IMR-90 (cell line): Measurements from ENCODE around the gene GRID1. TPM values are rescaled to one million over a fixed set of nuclear protein-coding genes. Genes with fewer than 3 reads are reported as not detected.

Experiments
- ATAC-seq: fragments of 200-7000 bp; cut with Tn5 transposase; 2 replicates; pipeline ENCODE4 v1.9.1; 2020; ENCODE audit warnings: low read depth, mild to moderate bottlenecking, moderate library complexity
- BruUV-seq: library from RNA; stranded (reverse); fragments of 400-500 nt; replicated peaks from 2 replicates; lab custom pipeline; 2021; lab: Mats Ljungman, UMichigan
- CTCF ChIA-PET: fragments of 300-600 bp; formaldehyde crosslinking; extraction: SDS; loops from one replicate; lab custom pipeline; 2021; ENCODE audit warnings: antibody characterized with exemption; lab: Yijun Ruan, JAX
- POLR2A ChIA-PET: fragments of 300-600 bp; sonication (Branson Sonifier 250); formaldehyde crosslinking; loops from one replicate; lab custom pipeline; 2022; ENCODE audit warnings: antibody characterized with exemption; ENCODE audit not compliant: unreplicated experiment; lab: Charles Lee
- DNase-seq: peaks from one replicate; pipeline ENCODE4 v3.0.0; 2013
- H2AFZ ChIP-seq: replicated peaks from 2 replicates; pipeline ENCODE3; 2013; ENCODE audit warnings: low read length, mild to moderate bottlenecking; ENCODE audit not compliant: poor library complexity
- H2AK5ac ChIP-seq: 2 replicates; pipeline ENCODE4 v1.6.1; 2013; ENCODE audit warnings: low read depth, low read length, inconsistent platforms
- H2AK9ac ChIP-seq: replicated peaks from 2 replicates; pipeline ENCODE3; 2013; ENCODE audit warnings: mild to moderate bottlenecking, low read depth, low read length, moderate library complexity; ENCODE audit not compliant: poor library complexity
- H2BK120ac ChIP-seq: 2 replicates; pipeline ENCODE4 v1.6.1; 2013; ENCODE audit warnings: low read depth, low read length, inconsistent platforms
- H2BK15ac ChIP-seq: 3 replicates; pipeline ENCODE4 v1.6.1; 2013; ENCODE audit warnings: low read depth, low read length, inconsistent platforms
- H2BK20ac ChIP-seq: 2 replicates; pipeline ENCODE4 v1.6.1; 2013; ENCODE audit warnings: low read depth, mild to moderate bottlenecking, inconsistent platforms, low read length, moderate library complexity
- H2BK5ac ChIP-seq: 2 replicates; pipeline ENCODE4 v1.6.1; 2013; ENCODE audit warnings: mild to moderate bottlenecking, low read depth, low read length, inconsistent platforms; ENCODE audit not compliant: poor library complexity, severe bottlenecking
- H3K14ac ChIP-seq: replicated peaks from 2 replicates; pipeline ENCODE4 v1.6.1; 2013; ENCODE audit warnings: low read depth, low read length, inconsistent platforms
- H3K18ac ChIP-seq: 2 replicates; pipeline ENCODE4 v1.6.1; 2013; ENCODE audit warnings: low read depth, low read length, control low read depth
- H3K23ac ChIP-seq: 2 replicates; pipeline ENCODE4 v1.6.1; 2013; ENCODE audit warnings: low read depth, low read length, inconsistent platforms
- H3K27ac ChIP-seq: 2 replicates; pipeline ENCODE4 v1.5.1; 2013; ENCODE audit warnings: mild to moderate bottlenecking, control low read depth, low read length; ENCODE audit not compliant: insufficient read depth
- H3K27me3 ChIP-seq: 2 replicates; pipeline ENCODE4 v1.6.1; 2013; ENCODE audit warnings: low read length; ENCODE audit not compliant: control insufficient read depth, insufficient read depth
- H3K36me3 ChIP-seq: 2 replicates; pipeline ENCODE4 v1.6.1; 2013; ENCODE audit warnings: low read length, mixed read lengths; ENCODE audit not compliant: control insufficient read depth, insufficient read depth
- H3K4ac ChIP-seq: 2 replicates; pipeline ENCODE4 v1.6.1; 2013; ENCODE audit warnings: low read depth, low read length, inconsistent platforms
- H3K4me1 ChIP-seq: 2 replicates; pipeline ENCODE4 v1.6.1; 2013; ENCODE audit warnings: low read length, mixed read lengths; ENCODE audit not compliant: control insufficient read depth, insufficient read depth
- H3K4me2 ChIP-seq: 2 replicates; pipeline ENCODE4 v1.6.1; 2013; ENCODE audit warnings: low read depth, mild to moderate bottlenecking, control low read depth, low read length, moderate library complexity
- H3K4me3 ChIP-seq: 2 replicates; pipeline ENCODE4 v1.5.1; 2013; ENCODE audit warnings: low read depth, mild to moderate bottlenecking, control low read depth, low read length, moderate library complexity; ENCODE audit not compliant: insufficient read depth
- H3K56ac ChIP-seq: 2 replicates; pipeline ENCODE4 v1.6.1; 2013; ENCODE audit warnings: low read length, inconsistent platforms; ENCODE audit not compliant: insufficient read depth; ENCODE audit errors: extremely low read depth
- H3K79me1 ChIP-seq, 2 experiments: 2 replicates each; pipeline ENCODE4 v1.6.1; 2013; ENCODE audit warnings: low read length in 2 of 2, inconsistent platforms in 1 of 2, low read depth in 1 of 2
- H3K9ac ChIP-seq: 2 replicates; pipeline ENCODE4 v1.6.1; 2013; ENCODE audit warnings: low read depth, low read length, control low read depth
- H3K9me1 ChIP-seq: 2 replicates; pipeline ENCODE4 v1.6.1; 2013; ENCODE audit warnings: low read length, inconsistent platforms; ENCODE audit not compliant: insufficient read depth
- H3K9me3 ChIP-seq: 2 replicates; pipeline ENCODE4 v1.6.1; 2013; ENCODE audit warnings: low read length; ENCODE audit not compliant: control insufficient read depth, insufficient read depth
- H4K20me1 ChIP-seq: 2 replicates; pipeline ENCODE4 v1.6.1; 2013; ENCODE audit warnings: low read length, inconsistent platforms; ENCODE audit not compliant: insufficient read depth
- H4K5ac ChIP-seq: 2 replicates; pipeline ENCODE4 v1.6.1; 2013; ENCODE audit warnings: mild to moderate bottlenecking, low read depth, low read length, control low read depth
- H4K8ac ChIP-seq, 2 experiments: 2 replicates each; pipeline ENCODE4 v1.6.1; 2013; ENCODE audit warnings: low read depth in 2 of 2, low read length in 2 of 2, control low read depth in 1 of 2, inconsistent platforms in 1 of 2
- H4K91ac ChIP-seq: 2 replicates; pipeline ENCODE4 v1.6.1; 2013; ENCODE audit warnings: low read depth, low read length, inconsistent platforms; ENCODE audit not compliant: insufficient read depth
- MAFK ChIP-seq: IDR thresholded peaks from 2 replicates; pipeline ENCODE4 v1.6.1; 2012; ENCODE audit warnings: low read depth, low read length, improper control_type of control experiment
- NFE2L2 ChIP-seq: fragments of 150-350 bp; IDR thresholded peaks from 2 replicates; pipeline ENCODE4 v1.6.1; 2016; ENCODE audit warnings: low read depth, mild to moderate bottlenecking, low read length
- SMC3 ChIP-seq: fragments of 150-350 bp; IDR thresholded peaks from 2 replicates; pipeline ENCODE4 v1.6.1; 2016; ENCODE audit warnings: low read depth, mild to moderate bottlenecking, antibody characterized with exemption, low read length, moderate library complexity
- WGBS, 2 experiments: methylation state at CpG; one replicate each; pipeline versions ENCODE4 v1.1.5 to v1.1.7; 2013; ENCODE audit warnings: missing lambda C conversion rate in 2 of 2; ENCODE audit not compliant: insufficient read length in 1 of 2; ENCODE audit errors: extremely low coverage in 2 of 2; 5-methylcytosine and 5-hydroxymethylcytosine counted together
- dilution Hi-C: fragments of 300-500 bp; cut with HindIII; formaldehyde crosslinking; loops from one replicate; pipeline ENCODE4 v1.14.3; 2018; ENCODE audit warnings: low sequenced_read_pairs; ENCODE audit not compliant: unreplicated experiment
- in situ Hi-C: fragments of 300-500 bp; cut with MboI; formaldehyde crosslinking; loops from 3 replicates; pipeline ENCODE4 v1.14.3; 2019; ENCODE audit warnings: low sequenced_read_pairs, inconsistent platforms, mixed read lengths
- intact Hi-C: fragments of 100-400 bp; cut with micrococcal nuclease; formaldehyde crosslinking; loops from 2 replicates; pipeline ENCODE4 v1.10.0; 2022
- polyA plus RNA-seq, 3 experiments: library from polyadenylated mRNA; depleted of rRNA; stranded (reverse); fragments of >200 nt; gene quantifications; 2 replicates each; pipeline ENCODE4 v1.2.3, GENCODE V29; 2012; ENCODE audit warnings: low replicate concordance in 1 of 3
- total RNA-seq: library from RNA; depleted of rRNA; stranded (reverse); fragments of >200 nt; gene quantifications from 2 replicates; pipeline ENCODE4 v1.2.3, GENCODE V29; 2012

The GRID1 gene
- total and polyA plus RNA-seq, 2 of the 4 experiments (the other 2 are of a cell fraction), result not detected

DNA sequence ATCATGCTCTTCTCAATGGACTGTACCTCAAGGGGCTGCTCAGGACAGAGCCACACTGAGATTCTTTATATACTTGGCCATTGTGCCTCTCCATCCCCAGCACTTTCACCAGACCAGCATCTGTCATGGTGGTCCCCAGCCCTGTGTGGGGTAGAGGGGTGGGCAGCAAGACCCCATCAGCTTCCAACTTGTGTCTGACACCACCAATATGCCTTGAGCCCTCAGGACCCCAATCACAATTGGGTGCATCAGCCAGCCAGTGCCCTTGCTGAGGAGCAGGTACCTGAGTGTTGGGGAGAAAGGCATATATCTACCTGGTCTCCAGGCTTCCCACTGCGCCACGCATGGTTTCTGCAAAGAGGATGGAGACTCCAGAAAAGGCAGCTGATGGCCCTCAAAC is 56.3 kb downstream of the GRID1 start:
- Histone ChIP-seq H3K4me1 (no peaks in the 10 kb centered on the region), H3K4ac (no peak overlapping the region), H4K8ac (no peak overlapping the region), H2BK120ac (no peak overlapping the region), H2AK9ac (no peak overlapping the region), H3K56ac (no peak overlapping the region), H4K20me1 (no peaks in the 10 kb centered on the region), H3K4me2 (no peak overlapping the region), H3K9ac (no peak overlapping the region), H3K14ac (no peak overlapping the region), H3K36me3 (no peaks in the 10 kb centered on the region), H3K23ac (no peak overlapping the region), H3K79me1 (no peaks in the 10 kb centered on the region), H4K5ac (no peak overlapping the region), H2AK5ac (no peak overlapping the region), H2BK15ac (no peak overlapping the region), H3K27me3 (no peaks in the 10 kb centered on the region), H3K27ac (no peak overlapping the region), H3K4me3 (no peak overlapping the region), H2BK5ac (no peak overlapping the region), H3K9me3 (no peaks in the 10 kb centered on the region), H2AFZ (no peak overlapping the region), H2BK20ac (no peak overlapping the region), H3K18ac (no peak overlapping the region), H3K9me1 (no peaks in the 10 kb centered on the region), H4K91ac (no peak overlapping the region)
- intact Hi-C loops (no loop called here), dilution Hi-C loops (no loop called here), in situ Hi-C loops (no loop called here)
- ChIA-PET CTCF (no interaction called here), POLR2A (no interaction called here)
- ATAC-seq, result no peak
- no TSS peak for BruUV-seq
- WGBS, 2 experiments, result no CpG with 5 or more reads among the region's 2 CpGs
- TF ChIP-seq SMC3 (no peak), NFE2L2 (no peak), MAFK (no peak)
- no peak for DNase-seq
